ENCODE measurements around the gene ERCC2.

The ERCC2 gene

GRCh38 chr19:45303269-45304060, 66.9 kb downstream of the ERCC2 start:
- DNase-seq (ENCODE audit: low read depth in 2 of 2): no peak

GRCh38 chr19:45302416-45302815, 68.0 kb downstream of the ERCC2 start:
- no peak for DNase-seq (ENCODE audit: low read depth in 2 of 2)

Measured in stimulated activated CD8-positive, alpha-beta memory T cell treated with anti-CD3 and anti-CD28 coated beads, Interleukin-7, amount 100 ng/mL, for 4 hours (primary cell).